PFSK-1 (cell line): ENCODE data around the gene DHCR7.

Experiments
- FOXP2 ChIP-seq: optimal IDR thresholded peaks from 2 replicates; pipeline ENCODE3; 2011; ENCODE audit warnings: borderline replicate concordance, control low read depth, inconsistent platforms; ENCODE audit not compliant: insufficient read depth; ENCODE audit errors: extremely low read length, extremely low read depth
- POLR2AphosphoS5 ChIP-seq: IDR thresholded peaks from 2 replicates; pipeline ENCODE4 v1.6.1; 2012; ENCODE audit warnings: low read depth, mild to moderate bottlenecking, control low read depth, low read length, moderate library complexity
- REST ChIP-seq, 2 experiments: IDR thresholded peaks; 2 replicates each; pipeline versions ENCODE4 v1.6.1 to v1.8.0; 2011 to 2012; ENCODE audit warnings: low read depth in 2 of 2, low read length in 2 of 2, control low read depth in 1 of 2, inconsistent platforms in 1 of 2, mild to moderate bottlenecking in 1 of 2, moderate library complexity in 1 of 2; ENCODE audit not compliant: insufficient read depth in 1 of 2

DNA sequence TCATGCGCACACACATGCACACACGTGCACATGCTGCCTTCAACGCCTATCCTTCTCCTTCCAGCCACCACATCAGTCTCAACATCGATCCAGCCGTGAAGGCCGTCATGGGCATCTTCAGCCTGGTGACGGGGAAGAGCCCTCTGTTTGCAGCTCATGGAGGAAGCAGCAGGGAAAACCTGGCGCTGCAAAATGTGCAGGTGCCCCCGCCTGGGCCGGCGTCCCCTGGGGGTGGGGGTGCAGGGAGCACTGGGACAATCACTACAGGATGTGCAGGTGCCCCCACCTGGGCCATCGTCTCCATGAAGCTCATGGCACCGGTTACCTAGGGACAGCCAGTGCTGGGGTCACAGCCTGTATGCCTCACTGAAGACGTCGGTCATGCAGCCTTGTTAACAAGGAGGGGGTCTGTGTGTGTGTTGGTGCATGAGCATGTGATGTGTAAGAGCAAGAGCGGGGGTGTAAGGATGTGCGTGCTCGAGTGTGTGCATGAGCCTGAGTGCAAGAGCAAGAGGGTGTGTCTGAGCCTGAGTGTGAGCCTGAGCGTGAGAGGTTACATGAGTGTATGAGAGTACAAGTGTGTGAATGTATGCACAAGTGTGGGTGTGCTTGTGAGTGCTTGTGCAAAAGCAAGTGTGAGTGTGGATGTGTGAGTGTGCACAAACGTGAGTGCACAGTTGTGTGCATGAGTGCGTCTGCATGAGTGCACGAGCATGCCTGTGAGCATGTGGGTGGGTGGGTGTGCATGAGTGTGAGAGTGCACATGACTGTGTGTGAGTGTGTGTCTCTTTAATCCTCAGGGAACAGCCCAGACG is 36.3 kb upstream of the DHCR7 start:
- TF ChIP-seq REST (IDR thresholded peaks at IDR 0.05; ENCODE audit: insufficient read depth in 1 of 2, low read depth in 2 of 2, low read length in 2 of 2): no peak
- no peak for TF ChIP-seq POLR2AphosphoS5
- TF ChIP-seq FOXP2: no peak
